HG02588 (cell line): ENCODE data around the gene HMG20B.
"Not testable (repeated sequence)": the region's sequence is repeated elsewhere in the genome, so short reads cannot be mapped to it uniquely, and the experiment has no call there.

Experiments used
- ATAC-seq: cut with Tn5 transposase; IDR thresholded peaks from one replicate; pipeline ENCODE4 v1.9.1; 2021; ENCODE audit warnings: mild to moderate bottlenecking, moderate library complexity; ENCODE audit not compliant: unreplicated experiment

The HMG20B gene

GRCh38 chr19:3572855-3573161 is at the start of gene HMG20B:
TSS of gene HMG20B (plus strand) at chr19:3572944. CDS start at chr19:3573310, 366 bp downstream.
- no peak for ATAC-seq

DNA sequence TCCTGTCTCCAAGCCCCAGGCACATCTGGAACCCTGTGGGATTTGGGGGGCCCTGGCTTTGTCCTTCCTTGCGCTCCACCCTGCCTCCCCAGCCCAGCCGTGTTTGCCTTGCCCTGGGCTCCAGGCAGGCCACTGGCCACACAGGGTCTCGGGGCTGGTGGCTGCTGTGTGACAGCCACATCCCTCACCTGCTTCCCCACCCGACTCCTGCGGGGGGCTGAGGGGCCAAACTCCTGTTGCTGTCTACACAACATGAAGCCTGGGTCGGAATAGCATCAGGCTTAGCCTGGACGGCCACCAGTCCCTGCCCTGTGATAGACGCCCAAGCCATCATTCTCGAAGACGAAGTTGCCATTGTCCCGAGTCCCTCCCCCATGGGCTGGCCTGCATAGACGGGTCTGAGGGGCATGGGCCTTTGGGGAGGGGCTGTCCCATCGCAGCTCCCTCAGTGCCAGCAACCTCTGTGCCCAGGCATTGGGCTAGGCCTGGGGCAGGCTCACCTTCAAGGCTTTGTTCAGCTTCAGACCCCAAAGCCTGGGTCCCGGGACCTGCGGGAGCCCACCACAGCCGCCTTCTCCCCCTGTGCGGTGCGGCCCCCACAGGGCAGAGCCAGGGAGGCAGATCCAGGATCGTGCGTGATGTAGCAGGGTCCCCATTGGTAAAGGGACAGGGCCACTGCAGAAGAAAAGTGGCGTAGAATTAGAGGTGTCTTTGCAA is 49.2 kb upstream of the HMG20B start:
- ATAC-seq, result no peak

GRCh38 chr19:3524078-3524842 is 48.5 kb upstream of the HMG20B start:
- ATAC-seq, result no peak

DNA sequence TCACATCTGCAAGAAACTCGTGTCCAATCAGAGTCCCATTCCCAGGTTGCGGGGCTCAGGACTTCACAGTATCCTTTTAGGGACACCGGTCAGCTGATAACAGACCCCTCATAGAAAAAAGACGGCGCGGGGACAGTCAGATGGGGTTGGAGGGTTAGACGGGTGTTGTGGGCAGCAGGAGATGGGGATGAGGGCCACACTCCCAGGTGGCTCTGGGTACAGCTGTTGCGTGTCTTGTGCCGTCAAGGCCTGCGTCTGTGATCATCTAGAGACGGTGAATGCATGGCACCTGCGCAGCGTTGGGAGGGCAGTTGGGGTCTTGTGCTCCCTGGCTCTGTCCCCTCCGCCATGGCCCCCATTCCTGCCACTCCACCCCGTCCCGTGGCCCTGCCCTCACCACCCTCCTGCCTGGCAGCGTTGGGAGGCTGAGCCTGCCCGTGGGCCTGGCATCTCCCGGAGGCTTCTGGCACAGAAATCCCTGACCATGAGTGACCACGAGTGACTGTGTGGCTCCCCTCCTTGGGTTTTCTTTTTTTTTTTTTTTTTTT is 47.8 kb upstream of the HMG20B start:
- no peak for ATAC-seq

DNA sequence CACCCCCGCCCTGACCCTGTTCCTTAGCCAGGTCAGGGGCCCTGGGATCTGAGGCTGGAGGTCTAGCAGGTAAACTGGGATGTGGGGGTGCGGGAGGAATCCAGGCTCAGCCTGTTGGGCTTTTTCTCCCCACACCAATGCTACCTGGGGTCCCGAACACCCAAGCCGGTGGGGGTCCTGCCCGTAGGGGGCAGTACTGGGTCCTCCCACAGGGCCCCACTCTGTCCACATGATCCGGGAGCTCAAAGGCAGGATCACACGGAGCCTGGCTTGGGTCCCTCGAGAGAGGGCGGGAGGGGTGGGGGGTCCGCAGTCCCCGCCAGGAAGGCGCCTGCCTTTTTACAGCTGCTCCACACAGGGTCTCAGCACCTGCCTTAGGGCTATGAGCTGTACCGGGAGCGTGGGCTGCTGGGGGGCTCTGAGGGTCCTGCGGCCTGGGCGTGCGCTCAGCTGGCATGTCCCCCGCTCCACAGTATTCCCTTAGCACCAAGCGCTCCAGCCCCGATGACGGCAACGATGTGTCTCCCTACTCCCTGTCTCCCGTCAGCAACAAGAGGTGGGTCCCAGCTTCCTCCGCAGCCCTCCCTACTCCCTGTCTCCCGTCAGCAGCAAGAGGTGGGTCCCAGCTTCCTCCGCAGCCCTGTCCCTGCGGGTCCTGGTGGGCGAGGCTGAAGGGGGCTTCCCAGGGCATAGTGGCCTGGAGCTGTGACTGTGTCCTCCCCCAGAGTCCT is 46.1 kb upstream of the HMG20B start:
- ATAC-seq, result no peak

- ATAC-seq, result no peak
Measured at GRCh38 chr19:3527238-3527910, 45.4 kb upstream of the HMG20B start.

- no peak for ATAC-seq
Measured at GRCh38 chr19:3528080-3528479, 44.7 kb upstream of the HMG20B start.

DNA sequence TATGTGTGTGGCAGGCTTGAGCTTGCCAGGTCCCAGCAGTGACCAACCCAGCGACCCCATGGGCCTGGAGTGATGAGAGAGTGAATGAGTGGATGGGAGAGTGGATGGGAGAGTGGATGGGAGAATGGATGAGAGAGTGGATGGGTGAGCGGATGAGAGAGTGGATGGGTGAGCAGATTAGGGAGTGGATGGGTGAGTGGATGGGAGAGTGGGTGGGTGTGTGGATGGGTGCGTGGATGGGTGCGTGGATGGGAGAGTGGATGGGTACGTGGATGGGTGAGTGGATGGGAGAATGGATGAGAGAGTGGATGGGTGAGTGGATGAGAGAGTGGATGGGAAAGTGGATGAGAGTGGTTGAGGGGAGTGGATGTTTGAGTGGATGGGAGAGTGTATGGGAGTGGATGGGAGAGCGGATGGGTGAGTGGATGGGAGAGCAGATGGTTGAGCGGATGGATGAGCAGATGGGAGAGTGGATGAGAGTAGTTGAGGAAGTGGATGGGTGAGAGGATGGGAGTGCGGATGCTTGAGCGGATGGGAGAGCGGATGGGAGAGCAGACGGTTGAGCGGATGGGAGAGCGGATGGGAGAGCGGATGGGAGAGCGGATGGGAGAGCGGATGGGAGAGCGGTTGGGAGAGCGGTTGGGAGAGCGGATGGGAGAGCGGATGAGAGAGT is 44.1 kb upstream of the HMG20B start:
- no peak for ATAC-seq

GRCh38 chr19:3529299-3529698 is 43.4 kb upstream of the HMG20B start:
- not testable (repeated sequence) for ATAC-seq

GRCh38 chr19:3530389-3530788 is 42.4 kb upstream of the HMG20B start:
- no peak for ATAC-seq

- ATAC-seq, result no peak
Measured at GRCh38 chr19:3531716-3532115, 41.0 kb upstream of the HMG20B start.

DNA sequence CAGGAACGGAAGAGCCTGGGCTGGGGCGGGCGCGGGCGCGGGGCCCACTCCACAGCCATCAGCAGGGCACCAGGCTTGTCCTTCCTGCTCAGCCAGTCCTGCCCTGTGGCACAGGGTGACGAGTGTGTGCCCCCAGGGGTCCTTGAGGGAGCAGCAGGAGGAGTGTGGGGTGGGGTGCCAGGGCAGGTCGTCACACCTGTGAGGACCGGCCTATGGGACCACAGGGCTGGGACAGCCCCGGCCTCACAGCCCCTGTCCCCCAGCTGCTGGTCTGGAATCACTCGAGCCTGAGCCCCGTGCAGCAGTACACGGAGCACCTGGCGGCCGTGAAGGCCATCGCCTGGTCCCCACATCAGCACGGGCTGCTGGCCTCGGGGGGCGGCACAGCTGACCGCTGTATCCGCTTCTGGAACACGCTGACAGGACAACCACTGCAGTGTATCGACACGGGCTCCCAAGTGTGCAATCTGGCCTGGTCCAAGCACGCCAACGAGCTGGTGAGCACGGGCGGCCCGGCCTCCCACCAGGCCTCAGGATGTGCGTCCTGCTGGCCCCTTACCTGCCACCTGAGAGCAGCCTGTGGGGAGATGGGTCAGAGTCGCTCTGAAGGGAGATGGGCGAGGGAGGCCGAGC is 40.5 kb upstream of the HMG20B start:
- ATAC-seq, result no peak

DNA sequence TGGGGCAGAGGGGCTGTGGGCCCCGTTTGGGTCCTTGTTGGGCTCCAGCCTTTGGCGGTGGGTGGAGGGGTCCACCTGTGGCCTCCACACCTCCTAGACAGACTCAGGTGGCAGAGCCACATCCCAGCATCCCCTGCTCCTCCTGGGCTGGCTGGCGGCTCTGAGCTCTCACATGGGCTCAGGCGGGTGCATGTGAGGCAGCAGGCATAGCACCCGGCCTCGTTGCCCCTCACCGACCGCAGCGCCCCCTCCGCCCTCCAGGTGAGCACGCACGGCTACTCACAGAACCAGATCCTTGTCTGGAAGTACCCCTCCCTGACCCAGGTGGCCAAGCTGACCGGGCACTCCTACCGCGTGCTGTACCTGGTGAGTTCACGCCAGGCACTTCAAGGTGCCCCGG is 39.7 kb upstream of the HMG20B start:
- no peak for ATAC-seq

DNA sequence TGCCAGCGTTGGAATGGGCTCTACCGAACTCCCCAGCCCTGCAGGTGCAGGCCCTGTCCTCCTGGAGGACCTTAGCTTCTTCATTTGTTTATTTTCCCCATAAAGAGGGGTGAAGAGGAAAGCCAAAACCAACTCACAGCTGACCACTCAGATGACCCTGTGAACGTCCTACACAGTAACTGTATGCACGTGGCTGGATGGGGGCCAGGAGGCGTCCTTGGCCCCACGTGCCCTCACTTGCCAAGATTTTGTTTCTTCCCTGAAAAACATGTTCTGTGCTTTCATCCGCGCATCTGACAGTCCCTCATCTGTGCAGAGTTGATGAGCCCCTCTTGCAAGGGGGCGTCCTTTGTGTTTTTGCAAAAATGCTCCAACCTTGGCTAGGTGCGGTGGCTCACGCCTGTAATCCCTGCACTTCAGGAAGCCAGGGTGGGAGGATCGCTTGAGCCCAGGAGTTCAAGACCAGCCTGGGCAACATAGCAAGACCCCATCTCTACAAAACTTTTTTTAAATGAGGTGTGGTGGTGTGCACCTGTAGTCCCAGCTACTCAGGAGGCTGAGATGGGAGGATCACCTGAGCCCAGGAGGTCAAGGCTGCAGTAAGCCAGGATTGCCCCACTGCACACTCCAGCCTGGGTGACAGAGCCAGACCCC is 39.1 kb upstream of the HMG20B start:
- ATAC-seq, result no peak

GRCh38 chr19:3534375-3535234 is 38.1 kb upstream of the HMG20B start:
- no peak for ATAC-seq

DNA sequence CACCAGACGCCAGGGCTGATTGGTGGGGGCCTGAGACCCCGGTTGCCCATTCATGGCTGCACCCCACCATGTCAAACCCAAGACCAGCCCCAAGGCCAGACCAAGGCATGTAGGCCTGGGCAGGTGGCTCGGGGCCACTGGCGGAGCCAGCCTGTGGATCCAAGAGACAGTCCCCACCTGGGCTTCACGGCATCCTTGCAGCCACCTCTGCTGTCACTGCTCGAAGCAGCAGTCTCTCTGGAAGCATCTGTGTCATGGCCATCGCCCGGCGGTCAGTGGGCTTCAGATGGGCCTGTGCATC is 37.6 kb upstream of the HMG20B start:
- ATAC-seq, result no peak

GRCh38 chr19:3535563-3535965 is 37.2 kb upstream of the HMG20B start:
- no peak for ATAC-seq

DNA sequence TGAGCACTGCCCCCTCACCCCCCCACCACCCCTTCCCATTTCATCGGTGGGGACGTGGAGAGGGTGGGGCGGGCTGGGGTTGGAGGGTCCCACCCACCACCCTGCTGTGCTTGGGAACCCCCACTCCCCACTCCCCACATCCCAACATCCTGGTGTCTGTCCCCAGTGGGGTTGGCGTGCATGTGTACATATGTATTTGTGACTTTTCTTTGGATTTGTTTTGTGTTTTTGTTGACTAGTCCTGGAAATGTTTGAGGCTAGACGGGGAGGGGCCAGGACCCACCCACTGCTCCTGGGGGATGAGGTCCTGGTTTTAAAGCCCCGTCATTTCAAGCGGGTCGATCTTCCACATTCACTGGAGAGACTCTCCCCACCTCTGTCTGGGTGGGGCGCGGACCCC is 36.8 kb upstream of the HMG20B start:
- no peak for ATAC-seq
